GM19025 (cell line): Measurements from ENCODE around the gene MICAL2.

Experiments
- ATAC-seq: cut with Tn5 transposase; IDR thresholded peaks from one replicate; pipeline ENCODE4 v1.9.1; 2021; ENCODE audit warnings: mild to moderate bottlenecking, low read depth, moderate library complexity; ENCODE audit not compliant: unreplicated experiment

MICAL2 gene

DNA sequence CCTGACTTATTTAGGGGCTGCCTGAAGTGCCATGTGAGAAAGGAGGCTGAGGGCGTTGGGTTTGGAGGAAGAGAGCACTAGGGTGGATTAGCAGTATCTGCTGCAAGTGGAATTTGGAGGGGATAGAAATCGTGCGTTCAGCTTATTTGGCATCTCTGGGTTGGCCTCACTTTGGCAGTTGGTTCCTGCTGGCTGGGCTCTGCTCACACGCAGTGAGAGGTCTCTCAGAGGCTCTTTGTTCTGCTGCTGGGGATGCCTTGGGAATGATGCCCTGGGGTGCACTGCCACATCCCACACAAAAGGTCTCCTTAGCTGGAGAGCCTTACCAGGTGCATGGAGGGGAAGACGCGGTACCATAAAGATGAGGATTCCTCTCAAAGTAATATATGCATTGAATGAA, 17.7 kb upstream of the MICAL2 start:
- ATAC-seq, result no peak

DNA sequence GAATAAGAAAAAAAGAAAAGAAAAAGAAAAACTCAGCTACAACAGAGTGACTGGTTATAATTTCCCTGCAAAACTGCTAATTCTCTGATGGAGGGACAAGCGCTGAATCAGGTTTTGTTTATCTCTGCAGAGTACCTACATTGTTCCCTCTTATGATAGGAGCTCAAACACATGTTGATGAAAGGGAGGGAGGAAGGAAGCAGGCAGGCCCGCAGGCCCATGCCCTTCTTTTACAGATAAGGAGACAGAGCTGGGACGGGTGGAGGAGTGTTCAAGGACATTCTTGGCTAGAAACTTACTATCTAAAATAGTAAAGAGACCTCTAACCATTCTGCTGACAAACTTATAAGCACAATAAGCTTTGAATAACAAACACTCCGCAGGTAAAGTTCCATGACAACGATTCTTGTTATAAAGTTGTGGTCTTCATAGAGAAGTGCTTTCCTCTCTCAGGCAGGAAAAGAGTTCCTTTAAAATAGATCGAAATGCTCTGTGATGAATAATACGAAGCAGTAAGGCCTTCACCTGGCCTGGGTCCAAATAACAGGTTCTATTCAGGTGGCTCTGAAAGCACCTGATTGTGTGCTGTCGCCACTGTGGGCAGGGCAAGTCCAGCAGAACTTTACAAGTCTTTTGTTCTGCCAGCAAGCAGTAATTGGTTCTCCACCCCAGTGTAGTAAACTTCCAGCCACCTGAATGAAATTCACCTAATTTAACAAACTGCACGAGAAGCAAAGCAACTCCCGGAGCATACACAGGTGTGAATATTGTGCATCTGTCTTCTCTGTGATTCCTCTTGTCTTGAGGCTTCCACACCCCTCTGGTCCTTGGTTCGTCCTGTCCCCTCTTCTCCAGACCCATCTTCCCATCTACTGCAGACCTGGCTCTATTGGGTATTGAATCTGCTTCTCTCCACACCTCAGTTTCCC, 15.3 kb upstream of the MICAL2 start:
- ATAC-seq, result no peak

DNA sequence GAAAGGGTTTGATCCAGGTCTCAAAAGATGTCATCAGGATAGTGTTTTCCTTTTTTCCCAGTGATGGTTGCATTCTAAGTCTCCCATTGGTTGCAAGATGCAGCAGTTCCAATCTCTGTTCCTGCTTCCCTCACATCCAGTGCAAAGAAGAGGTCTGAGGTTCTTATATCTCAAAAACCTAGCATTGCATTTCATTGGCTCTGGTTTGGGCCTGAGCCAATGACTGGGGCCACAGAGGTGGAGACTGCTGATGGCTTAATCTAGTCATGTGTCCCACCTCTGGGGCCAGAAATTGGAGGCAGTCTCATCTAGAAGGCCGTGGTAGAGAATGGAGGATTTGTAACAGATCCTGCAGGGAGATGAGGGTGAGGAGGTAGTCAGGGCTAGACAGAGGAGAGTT, 13.2 kb upstream of the MICAL2 start:
- ATAC-seq, result no peak

DNA sequence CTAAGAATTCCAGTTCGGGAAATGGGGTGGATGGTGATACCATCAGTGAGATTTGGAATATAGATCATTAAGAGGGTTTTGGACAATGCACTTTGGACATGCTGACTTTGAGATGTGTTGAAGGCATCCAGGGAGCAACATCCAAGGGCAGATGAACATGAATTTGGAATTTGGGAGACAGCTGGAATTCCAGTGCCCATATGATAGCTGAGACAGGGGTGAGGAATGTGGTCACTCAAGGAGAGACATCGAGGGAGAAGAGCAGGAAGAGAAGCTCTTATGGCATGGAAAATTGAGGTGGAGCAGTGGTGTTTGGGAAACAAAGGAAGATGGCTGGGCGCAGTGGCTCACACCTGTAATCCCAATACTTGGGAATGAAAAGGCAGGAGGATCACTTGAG, 11.8 kb upstream of the MICAL2 start:
- no peak for ATAC-seq

DNA sequence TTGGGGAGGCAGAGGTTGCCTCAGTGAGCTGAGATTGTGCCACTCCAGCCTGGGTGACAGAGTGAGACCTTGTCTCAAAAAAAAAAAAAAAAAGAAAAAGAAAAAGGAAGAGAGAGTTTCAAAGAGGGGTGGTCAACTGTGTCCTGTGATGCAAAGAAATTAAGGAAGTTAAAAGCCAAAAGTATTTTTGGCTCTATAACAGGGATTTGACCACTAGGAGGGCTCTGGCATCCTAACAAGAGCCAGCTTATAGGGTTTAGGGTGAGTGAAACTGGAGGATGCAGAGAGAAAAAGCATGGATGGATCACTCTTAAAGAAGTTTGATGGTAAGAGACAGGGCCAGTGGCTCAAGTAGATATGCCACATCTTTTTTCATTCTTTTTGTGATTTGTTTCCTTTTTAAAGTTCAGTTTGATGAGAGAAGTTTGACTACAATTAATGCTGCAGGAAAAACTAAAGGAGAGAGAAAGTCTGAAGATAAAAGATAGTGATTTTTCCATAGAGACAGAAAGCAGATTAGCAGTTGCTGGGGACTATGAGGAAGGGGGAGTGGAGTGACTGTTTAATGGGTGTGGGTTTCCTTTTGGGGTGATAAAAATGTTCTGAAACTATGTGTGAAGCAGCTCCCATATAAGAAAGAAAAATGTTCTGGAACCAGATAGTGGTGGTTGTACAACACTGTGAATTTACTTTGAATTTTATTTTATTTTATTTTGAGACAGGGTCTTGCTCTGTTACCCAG, 11.1 kb upstream of the MICAL2 start:
- no peak for ATAC-seq

- no peak for ATAC-seq
Measured at GRCh38 chr11:12100429-12100828, 10.0 kb upstream of the MICAL2 start.

GRCh38 chr11:12100841-12101242, 9.5 kb upstream of the MICAL2 start:
- ATAC-seq, result no peak

DNA sequence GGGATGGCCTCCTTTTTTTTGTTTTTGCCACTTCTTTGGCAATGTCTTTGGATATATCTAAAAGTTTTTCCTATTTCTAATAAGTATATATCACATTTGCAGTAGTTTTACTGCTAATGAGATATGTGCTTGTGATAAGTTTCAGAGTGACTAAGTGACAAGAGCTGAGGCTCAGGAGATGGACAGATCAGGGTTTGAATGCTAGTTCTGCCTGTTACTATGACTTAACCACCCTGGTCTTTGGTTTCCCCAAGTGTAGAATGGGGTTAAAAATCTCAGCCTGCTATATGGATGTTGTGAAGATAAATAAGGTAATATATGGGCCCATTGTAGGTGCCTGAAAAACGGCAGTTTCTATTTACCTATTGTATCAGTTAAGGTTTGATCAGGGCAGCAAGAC, 9.1 kb upstream of the MICAL2 start:
- no peak for ATAC-seq

GRCh38 chr11:12102588-12103410, 7.6 kb upstream of the MICAL2 start:
- no peak for ATAC-seq

GRCh38 chr11:12103411-12104225, 6.8 kb upstream of the MICAL2 start:
- no peak for ATAC-seq

DNA sequence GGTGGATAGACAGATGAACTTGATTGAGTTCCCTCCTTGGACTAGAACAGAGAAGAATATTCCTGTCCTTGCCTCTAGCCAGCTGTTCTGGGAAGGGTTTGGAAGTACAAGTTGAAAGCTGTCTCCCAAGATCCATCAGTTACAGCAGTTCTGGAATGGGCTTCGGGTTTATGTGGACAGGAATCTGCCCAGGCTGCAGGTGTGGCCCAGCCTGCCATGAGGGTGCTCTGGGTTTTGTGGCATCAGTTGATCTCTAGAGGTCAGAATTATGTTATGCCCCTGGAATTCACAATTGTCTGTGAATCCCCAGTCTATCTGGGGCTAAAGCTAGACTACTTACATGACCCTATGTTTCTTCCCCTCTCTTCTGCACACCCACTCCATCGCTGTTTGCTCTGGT, 4.9 kb upstream of the MICAL2 start:
- no peak for ATAC-seq

- no peak for ATAC-seq
Measured at GRCh38 chr11:12106101-12106500, 4.3 kb upstream of the MICAL2 start.

GRCh38 chr11:12106501-12106900, 3.9 kb upstream of the MICAL2 start:
- ATAC-seq, result no peak

- ATAC-seq, result no peak
Measured at GRCh38 chr11:12108875-12109453, 1.4 kb upstream of the MICAL2 start.

DNA sequence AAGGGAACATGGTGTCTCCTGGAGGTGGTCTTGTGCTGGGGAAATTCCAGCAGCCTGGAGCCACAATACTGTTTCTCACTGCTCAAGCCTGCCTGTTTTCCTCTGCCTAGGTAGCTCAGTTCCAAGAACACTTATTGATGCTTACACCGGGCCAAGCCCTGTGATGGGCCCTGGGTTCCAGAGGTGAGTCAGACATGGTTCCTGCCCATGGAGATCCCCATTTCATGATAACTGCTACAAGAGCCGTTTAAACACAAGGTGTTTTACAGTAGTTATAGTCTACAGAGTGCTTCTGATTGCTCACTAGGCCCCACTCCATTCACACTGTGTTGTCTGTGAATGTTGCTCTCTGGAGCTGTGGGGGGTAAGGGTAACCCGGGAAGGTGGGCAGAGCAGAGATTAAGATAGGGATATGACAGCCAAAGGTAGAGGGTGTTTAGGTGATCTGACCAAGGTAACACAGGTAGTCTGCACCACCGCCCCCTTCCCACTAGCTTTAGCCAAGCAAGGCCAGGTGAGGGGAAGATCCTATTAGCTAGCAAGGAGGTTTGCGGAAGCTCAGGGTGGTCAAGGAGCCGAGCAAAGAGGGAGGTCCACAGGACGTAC, 696 bp upstream of the MICAL2 start:
- ATAC-seq, result no peak

- peak; percentile 35 for ATAC-seq
Measured at GRCh38 chr11:12110714-12111548, 541 bp downstream of the MICAL2 start.

DNA sequence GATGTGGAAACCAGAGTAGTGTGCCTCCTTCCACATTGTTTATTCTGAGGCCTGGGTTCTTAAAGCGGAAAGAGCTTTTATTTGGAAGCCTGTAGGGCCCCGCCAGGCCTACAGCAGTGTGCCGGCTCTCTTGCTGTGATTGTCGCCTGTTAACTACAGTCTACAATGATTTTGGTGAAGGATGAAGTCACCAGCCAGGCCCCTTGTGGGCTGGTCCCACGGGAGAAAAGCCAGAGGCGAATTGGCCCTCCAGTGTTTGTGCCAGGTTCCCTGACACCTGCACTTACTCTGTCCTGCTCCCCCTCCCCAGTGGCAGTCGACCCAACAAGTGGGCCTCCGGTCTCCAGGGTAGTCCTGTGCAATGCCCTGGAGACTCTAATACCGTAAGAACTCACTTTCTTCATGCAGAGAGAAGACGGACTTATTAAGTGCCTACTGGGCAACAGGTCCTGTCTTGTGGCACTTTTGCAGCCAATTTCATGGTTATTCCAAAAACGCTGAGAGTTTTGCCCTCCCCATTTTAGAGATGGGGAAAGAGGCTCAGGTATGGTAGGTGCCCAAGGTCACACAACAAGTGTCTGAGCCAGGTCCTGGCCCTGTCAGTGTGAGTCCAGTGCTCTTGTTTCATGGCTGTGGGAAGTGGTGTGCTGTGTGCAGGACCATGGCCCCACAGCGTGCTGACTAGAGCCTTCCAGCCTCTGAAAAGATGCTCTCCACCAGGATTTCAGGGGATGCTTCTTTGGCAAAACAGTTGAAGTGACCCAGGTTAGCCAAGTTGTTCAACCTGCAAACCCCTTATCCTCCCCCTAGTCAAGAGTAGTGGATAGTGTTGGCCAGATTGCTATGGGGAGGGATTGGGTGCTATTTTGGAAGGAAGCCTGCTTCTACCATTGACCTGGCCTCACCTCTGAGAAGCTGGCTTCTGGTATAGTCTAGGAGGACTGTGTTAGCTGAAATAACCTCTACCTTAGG, 1.4 kb downstream of the MICAL2 start:
- ATAC-seq, result no peak
